Esophagus mucosa (tissue), 1 donor: Measurements from ENCODE around the gene MEX3A. TPM values are rescaled to one million over a fixed set of nuclear protein-coding genes. Genes with fewer than 3 reads are reported as not detected.
"Not testable (repeated sequence)": the region's sequence is repeated elsewhere in the genome, so short reads cannot be mapped to it uniquely, and the experiment has no call there.

Experiments used
- ATAC-seq: fragments of 200-7000 bp; cut with Tn5 transposase; one replicate; pipeline ENCODE4 v1.9.1; 2020
- total RNA-seq: library from RNA; stranded (reverse); gene quantifications from one replicate; pipeline ENCODE4 v1.2.4, GENCODE V29; 2023
- donor health status: DM: yes; HTN: yes; CAD: no.

MEX3A gene
- total RNA-seq, 1 donor from 2014 or later = 1.7 TPM

GRCh38 chr1:156118177-156118868, 36.1 kb upstream of the MEX3A start:
- ATAC-seq = peak; percentile 11

- ATAC-seq = no peak
These were observed 35.3 kb upstream of the MEX3A start for GRCh38 chr1:156117414-156118176.

GRCh38 chr1:156116731-156117130, 34.5 kb upstream of the MEX3A start:
- not testable (repeated sequence) for ATAC-seq

DNA sequence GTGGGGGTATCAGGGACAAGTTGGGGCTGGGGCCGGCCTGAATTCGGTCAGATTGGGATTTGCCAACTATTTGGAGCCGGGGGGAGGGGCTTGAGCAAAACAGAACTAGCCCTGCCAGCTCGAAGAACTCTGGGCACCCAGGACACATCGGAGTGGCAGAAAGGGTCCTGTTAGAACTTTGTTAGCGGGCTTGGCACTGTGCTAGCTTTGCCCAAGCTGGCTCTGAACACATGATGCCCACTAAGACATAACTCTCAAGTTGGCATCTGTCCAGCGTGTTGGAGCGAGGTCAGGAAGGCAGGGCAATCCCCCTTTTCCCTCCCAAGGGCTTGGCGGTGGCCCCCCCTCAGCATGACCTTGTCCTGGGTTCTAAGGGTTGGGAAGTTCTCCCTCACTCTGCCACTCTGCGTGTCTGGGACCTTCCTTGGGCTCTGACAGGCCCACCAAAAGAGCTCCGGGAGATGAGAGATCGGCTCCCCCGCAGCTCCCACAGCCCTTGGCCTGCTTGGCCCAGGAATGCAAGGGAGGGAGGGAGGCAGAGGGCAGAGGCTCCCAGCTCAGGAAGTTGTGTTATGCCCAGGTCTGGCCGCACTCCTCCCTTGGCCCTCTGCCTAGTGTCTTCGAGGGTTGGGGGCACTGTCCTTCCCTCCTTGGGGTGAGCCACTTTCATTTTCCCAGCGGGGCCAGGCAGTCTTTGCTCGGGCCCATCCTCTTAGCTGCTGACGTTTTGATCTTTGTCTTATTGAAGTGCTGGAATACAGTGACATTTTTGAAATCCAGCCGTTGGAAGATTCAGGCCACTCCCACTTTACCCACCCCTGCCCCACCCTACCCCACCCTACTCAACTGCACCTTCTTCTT, 33.5 kb upstream of the MEX3A start:
- peak; percentile 36 for ATAC-seq

DNA sequence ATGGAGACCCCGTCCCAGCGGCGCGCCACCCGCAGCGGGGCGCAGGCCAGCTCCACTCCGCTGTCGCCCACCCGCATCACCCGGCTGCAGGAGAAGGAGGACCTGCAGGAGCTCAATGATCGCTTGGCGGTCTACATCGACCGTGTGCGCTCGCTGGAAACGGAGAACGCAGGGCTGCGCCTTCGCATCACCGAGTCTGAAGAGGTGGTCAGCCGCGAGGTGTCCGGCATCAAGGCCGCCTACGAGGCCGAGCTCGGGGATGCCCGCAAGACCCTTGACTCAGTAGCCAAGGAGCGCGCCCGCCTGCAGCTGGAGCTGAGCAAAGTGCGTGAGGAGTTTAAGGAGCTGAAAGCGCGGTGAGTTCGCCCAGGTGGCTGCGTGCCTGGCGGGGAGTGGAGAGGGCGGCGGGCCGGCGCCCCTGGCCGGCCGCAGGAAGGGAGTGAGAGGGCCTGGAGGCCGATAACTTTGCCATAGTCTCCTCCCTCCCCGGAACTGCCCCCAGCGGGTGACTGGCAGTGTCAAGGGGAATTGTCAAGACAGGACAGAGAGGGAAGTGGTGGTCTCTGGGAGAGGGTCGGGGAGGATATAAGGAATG, 32.8 kb upstream of the MEX3A start:
- peak; percentile 11 for ATAC-seq

- ATAC-seq = peak; percentile 83
These were observed 32.0 kb upstream of the MEX3A start, which contains the start of gene LMNA for GRCh38 chr1:156114101-156114918. LMNA (plus strand) TSS chr1:156114711; CDS start chr1:156114919, 208 bp downstream.

DNA sequence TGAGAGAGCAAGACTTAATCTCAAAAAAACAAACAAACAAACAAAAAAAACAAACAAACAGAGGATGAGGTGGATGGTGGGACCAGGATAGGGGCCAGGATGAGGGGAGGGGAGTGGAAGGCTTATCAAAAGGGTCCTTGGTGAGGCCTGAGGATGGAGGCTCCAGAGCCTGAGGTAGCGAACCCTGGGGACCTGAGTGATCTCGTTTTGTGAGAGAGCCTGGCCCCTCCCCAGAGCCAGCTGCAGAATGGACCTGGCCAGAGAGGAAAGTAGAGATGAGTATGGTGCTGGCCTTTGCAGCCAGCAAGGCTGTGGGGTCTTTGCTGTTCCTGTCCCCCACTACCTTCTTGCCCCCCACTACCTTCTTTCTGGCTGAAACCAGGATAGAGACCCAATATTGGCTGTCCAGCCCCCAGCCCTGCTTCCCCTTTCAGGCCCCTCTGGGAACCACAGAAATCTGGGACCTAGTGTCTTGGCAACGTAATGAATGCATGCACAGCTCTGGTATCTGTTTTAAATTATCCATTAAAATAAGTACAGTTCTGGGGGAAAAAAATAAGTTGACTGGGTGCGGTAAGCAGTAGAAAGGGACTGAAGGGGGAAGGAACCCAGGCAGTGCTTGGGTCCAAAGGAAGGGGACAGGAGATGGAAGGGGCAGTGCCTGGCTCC, 31.2 kb upstream of the MEX3A start:
- ATAC-seq = no peak

DNA sequence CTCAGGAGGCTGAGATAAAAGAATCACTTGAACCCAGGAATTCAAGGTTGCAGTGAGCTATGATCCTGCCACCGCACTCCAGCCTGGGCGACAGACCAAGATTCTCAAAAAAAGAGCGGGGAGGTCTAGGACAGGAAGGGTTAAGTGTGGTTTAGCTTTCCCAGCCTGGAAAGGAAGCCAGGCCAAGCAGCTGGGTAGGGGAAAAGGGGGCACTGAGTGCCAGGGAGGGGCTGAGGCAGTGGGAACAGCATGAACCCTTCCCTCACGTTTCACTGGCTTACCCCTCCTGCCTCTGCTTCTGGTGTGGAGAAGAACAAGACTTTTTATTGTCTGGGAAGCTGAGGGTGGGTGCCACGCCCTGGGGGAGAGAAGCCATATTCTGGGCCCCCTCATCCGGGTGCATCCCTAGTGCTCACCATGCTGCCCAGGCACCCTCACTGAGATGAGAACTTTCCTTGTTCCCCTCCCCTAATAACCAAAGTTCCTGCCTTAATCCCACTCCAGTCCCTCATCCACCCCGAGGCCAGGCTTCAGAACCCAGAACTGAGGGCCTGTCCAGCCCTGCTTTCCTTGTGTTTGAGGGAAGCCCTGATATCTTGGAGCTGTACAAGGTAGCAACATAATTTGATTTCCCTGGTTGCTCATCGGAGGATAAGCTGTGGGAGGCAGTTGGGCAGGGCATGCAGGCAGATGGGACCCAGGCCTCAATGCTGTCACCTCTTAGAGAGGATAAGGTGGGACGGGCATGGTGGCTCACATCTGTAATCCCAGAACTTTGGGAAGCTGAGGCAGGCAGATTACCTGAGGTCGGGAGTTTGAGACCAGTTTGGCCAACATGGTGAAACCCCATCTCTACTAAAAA, 30.2 kb upstream of the MEX3A start:
- ATAC-seq = no peak

DNA sequence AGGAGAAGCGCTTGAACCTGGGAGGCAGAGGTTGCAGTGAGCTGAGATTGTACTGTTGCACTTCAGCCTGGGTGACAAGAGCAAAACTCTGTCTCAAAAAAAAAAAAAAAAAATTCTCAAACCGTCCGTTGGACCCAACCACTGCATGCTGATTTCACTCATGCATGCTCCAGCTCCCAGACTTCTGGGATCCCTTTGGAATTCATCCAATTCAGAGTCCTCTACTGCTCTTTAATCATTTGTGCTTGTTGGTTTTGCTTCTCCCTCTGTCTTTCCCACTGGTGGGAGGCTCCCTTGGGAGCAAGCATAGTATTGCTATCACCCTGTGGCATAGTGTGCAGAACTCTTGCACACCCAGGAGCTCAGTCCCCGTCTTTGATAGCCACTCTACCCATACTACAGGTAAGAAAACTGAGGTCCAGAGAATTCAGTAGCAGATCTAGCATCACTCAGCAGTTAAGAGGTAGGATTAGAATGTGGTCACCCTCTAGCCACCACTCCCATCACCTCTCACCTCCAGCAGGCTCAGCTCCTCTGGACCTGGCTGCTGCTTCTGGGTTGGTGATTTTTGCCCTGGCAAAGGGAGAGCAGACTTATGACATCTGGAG, 29.2 kb upstream of the MEX3A start:
- ATAC-seq = no peak

- no peak for ATAC-seq
These were observed 28.0 kb upstream of the MEX3A start for GRCh38 chr1:156110252-156110651.

DNA sequence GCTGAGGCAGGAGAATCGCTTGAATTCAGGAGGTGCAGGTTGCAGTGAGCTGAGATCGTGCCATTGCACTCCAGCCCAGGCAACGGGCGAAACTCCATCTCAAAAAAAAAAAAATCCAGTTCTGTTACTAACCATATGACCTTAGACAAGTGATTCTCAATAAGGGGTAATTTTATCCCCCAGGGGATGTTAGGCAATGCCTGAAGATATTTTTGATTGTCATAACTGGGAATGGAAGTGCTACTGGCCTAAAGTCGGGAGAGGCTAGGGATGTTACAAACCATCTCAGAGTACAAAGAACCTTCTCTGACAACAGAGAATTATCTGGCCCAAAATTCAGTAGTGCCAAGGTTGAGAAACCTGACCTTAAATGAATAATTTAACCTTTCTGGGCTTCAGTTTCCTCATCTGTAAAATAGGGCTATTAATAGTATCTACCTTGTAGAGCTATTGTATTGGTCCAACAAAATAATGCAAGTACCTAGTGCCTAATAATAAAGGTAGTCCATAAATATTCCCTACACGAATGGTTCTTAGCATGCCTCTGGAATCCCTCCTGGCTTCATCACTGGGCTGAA, 26.5 kb upstream of the MEX3A start:
- no peak for ATAC-seq

DNA sequence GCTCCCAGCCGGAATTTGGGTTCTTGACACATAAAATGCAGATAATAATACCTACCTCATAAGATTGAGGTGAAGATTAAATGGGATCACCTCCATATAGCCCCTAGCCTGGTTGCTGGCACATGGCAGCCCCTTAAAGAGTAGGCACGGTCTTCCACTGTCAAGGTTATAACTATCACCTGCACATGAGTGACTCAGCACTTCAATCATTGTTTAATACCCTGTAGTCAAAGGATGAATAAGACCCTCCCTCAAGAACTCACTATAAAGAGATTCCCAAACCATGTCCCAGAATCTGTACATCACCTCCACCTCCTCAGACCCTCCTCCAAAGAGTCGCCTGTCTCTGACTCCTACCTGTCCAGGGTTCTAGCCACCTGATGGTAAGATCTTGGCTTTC, 25.8 kb upstream of the MEX3A start:
- ATAC-seq = no peak

- no peak for ATAC-seq
These were observed 24.6 kb upstream of the MEX3A start for GRCh38 chr1:156106624-156107488.

DNA sequence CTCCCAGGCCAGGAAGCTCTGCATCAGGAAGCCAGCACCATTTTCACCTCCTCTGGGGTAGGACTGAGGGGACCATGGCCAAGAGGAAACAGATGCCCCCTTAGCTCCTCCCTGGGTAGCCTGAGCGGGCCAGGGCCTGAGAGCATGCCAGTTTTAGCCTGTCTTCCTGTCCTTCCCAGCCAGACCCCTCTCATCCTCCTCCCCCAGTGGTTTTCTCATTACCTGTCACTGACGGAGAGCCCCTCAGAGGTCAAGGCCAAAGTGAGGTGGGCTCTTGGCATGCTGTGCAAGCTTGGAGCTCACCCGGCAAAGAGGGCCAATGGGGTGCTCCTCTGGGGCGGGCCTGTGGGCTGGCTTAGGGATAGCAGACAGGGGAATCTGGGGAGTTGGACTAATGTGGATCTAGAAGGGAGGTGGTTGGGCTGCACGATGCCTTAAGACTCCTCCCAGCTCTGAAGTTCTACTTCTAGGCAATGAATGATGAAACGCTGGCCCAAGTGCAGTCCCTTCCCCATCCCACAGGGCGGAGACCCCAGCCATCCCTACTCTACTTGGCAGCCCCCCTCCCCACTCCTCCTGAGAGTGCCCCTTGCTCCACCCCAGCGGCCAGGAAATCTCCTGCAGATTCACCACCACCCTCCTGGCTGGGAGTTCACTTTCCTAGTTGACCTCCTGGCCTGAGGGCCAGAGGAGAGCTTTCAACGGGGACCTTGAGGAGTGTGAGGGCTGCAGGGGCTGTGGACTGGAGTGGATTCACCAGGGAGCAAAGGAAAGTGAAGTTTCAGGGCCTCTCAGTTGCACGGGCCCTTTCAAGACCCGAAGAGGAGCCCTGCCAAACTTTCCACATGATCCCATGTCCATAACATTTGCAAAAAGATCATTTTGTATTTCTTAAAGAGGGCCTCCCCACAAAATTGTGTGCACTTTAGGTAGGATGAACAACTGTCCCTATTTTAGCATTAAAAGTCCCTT, 22.9 kb upstream of the MEX3A start:
- peak; percentile 13 for ATAC-seq

GRCh38 chr1:156104065-156104810, 22.0 kb upstream of the MEX3A start:
- peak; percentile 71 for ATAC-seq

GRCh38 chr1:156103521-156103947, 21.3 kb upstream of the MEX3A start:
- peak; percentile 0 for ATAC-seq
